Natural killer cell (primary cell): ENCODE results near the gene LRPAP1. TPM values are rescaled to one million over a fixed set of nuclear protein-coding genes. Genes with fewer than 3 reads are reported as not detected.

ENCODE experiments used
- ATAC-seq, 3 donors: fragments of 150-1000 bp in 2 of 3; fragments of 200-7000 bp in 1 of 3; cut with Tn5 transposase; 1 replicate in 1 of 3; 2 replicates in 2 of 3; pipeline ENCODE4 v1.10.0; 2021; ENCODE audit warnings: mild to moderate bottlenecking in 2 of 3, moderate library complexity in 2 of 3
- DNase-seq, 2 donors: peaks; one replicate each; pipeline versions ENCODE4 v3.0.0 to v3.0.0-alpha.2; 2013 to 2021; ENCODE audit warnings: mixed read lengths in 1 of 2
- H3K27ac ChIP-seq: one replicate; pipeline ENCODE4 v1.5.1; 2013; ENCODE audit warnings: mild to moderate bottlenecking, low read length
- H3K27me3 ChIP-seq: one replicate; pipeline ENCODE4 v1.6.1; 2013; ENCODE audit warnings: low read length; ENCODE audit not compliant: control insufficient read depth, insufficient read depth
- H3K36me3 ChIP-seq: one replicate; pipeline ENCODE4 v1.6.1; 2013; ENCODE audit warnings: low read length; ENCODE audit not compliant: control insufficient read depth, insufficient read depth
- H3K4me1 ChIP-seq: one replicate; pipeline ENCODE4 v1.6.1; 2013; ENCODE audit warnings: low read length; ENCODE audit not compliant: control insufficient read depth, insufficient read depth
- H3K4me3 ChIP-seq: one replicate; pipeline ENCODE4 v1.5.1; 2013; ENCODE audit warnings: low read length
- H3K9me3 ChIP-seq: one replicate; pipeline ENCODE4 v1.6.1; 2013; ENCODE audit warnings: low read length; ENCODE audit not compliant: control insufficient read depth, insufficient read depth
- H3K27ac Mint-ChIP-seq, 2 donors: one replicate each; pipeline ENCODE4 v1.8.0; 2022; ENCODE audit warnings: mild to moderate bottlenecking in 2 of 2, mixed read lengths in 2 of 2, moderate library complexity in 1 of 2
- H3K27me3 Mint-ChIP-seq, 2 donors: one replicate each; pipeline ENCODE4 v1.8.0; 2022; ENCODE audit warnings: low read depth in 2 of 2, mixed read lengths in 2 of 2
- H3K36me3 Mint-ChIP-seq: one replicate; pipeline ENCODE4 v1.8.0; 2022; ENCODE audit warnings: mixed read lengths
- H3K4me1 Mint-ChIP-seq, 2 donors: one replicate each; pipeline ENCODE4 v1.8.0; 2022; ENCODE audit warnings: mixed read lengths in 2 of 2
- H3K4me3 Mint-ChIP-seq: one replicate; pipeline ENCODE4 v1.8.0; 2022; ENCODE audit warnings: mild to moderate bottlenecking, moderate library complexity, mixed read lengths
- H3K9me3 Mint-ChIP-seq, 2 donors: one replicate each; pipeline ENCODE4 v1.8.0; 2022; ENCODE audit warnings: mixed read lengths in 2 of 2
- CTCF ChIP-seq: fragments of 200-600 bp; IDR thresholded peaks from one replicate; pipeline ENCODE4 v1.8.0; 2022; ENCODE audit warnings: antibody characterized with exemption
- WGBS: methylation state at CpG from one replicate; pipeline ENCODE4 v1.1.7; 2013; ENCODE audit warnings: missing lambda C conversion rate; ENCODE audit not compliant: insufficient coverage; 5-methylcytosine and 5-hydroxymethylcytosine counted together
- intact Hi-C: fragments of 100-400 bp; cut with micrococcal nuclease; formaldehyde crosslinking; loops from one replicate; pipeline ENCODE4 v1.14.2; 2022
- total RNA-seq, 4 donors: library from RNA; stranded (reverse); fragments of 120-200 nt in 1 of 4; gene quantifications; one replicate each; pipeline versions ENCODE4 v1.2.3 to v1.2.4, GENCODE V29; 2013 to 2022

LRPAP1 gene
- total RNA-seq, 3 donors from 2014 or later (not counting 1 experiment from before 2014, with no cell fraction given): 85.4 to 93.4 (median 87.3) TPM

- no peaks in the 10 kb centered on the region for H3K9me3 ChIP-seq
- WGBS: 96% methylated on average over 18 of the region's 18 CpGs
- ATAC-seq: no peak
- H3K4me3 ChIP-seq: no peak overlapping the region
- peaks cover 87% of the 10 kb centered on the region for H3K36me3 ChIP-seq
- DNase-seq: no peak
- H3K27me3 ChIP-seq: no peaks in the 10 kb centered on the region
- no peak for TF ChIP-seq CTCF
- intact Hi-C loops: no loop called here
- Mint-ChIP-seq H3K27me3 (no peaks in the 10 kb centered on the region), H3K4me3 (no peak overlapping the region), H3K4me1 (peaks cover 0 to 5% of the 10 kb centered on the region in 2 donors), H3K36me3 (no peaks in the 10 kb centered on the region), H3K27ac (no peak overlapping the region), H3K9me3 (no peaks in the 10 kb centered on the region)
- no peaks in the 10 kb centered on the region for H3K4me1 ChIP-seq
- H3K27ac ChIP-seq: no peak overlapping the region
These were observed 13.3 kb downstream of the LRPAP1 start for GRCh38 chr4:3518941-3519340.

- no peak overlapping the region for H3K27ac ChIP-seq
- Mint-ChIP-seq H3K9me3 (no peaks in the 10 kb centered on the region), H3K4me3 (no peak overlapping the region), H3K27me3 (no peaks in the 10 kb centered on the region), H3K27ac (no peak overlapping the region), H3K4me1 (peaks cover 0 to 5% of the 10 kb centered on the region in 2 donors), H3K36me3 (no peaks in the 10 kb centered on the region)
- H3K4me3 ChIP-seq: no peak overlapping the region
- DNase-seq (no peak), ATAC-seq (no peak)
- H3K36me3 ChIP-seq: peaks cover 88% of the 10 kb centered on the region
- H3K4me1 ChIP-seq: no peaks in the 10 kb centered on the region
- H3K9me3 ChIP-seq: no peaks in the 10 kb centered on the region
- TF ChIP-seq CTCF: no peak
- 95% methylated on average over 8 of the region's 11 CpGs for WGBS
- intact Hi-C loops: no loop called here
- no peaks in the 10 kb centered on the region for H3K27me3 ChIP-seq
These were observed 13.7 kb downstream of the LRPAP1 start for GRCh38 chr4:3518511-3518880.

- Histone ChIP-seq H3K36me3 (peaks cover 87% of the 10 kb centered on the region), H3K4me3 (no peak overlapping the region), H3K9me3 (no peaks in the 10 kb centered on the region), H3K4me1 (no peaks in the 10 kb centered on the region), H3K27ac (no peak overlapping the region), H3K27me3 (no peaks in the 10 kb centered on the region)
- Mint-ChIP-seq H3K36me3 (no peaks in the 10 kb centered on the region), H3K27me3 (no peaks in the 10 kb centered on the region), H3K27ac (no peak overlapping the region), H3K9me3 (no peaks in the 10 kb centered on the region), H3K4me3 (no peak overlapping the region), H3K4me1 (peaks cover 0 to 5% of the 10 kb centered on the region in 2 donors)
- DNase-seq (no peak), ATAC-seq (no peak)
- intact Hi-C loops: loop anchor here (1.0 kb wide), 1 partner anchor 8 kb away; no protein-coding TSS in a partner anchor
- no peak for TF ChIP-seq CTCF
- WGBS: 96% methylated on average over 49 of the region's 49 CpGs
These were observed 14.3 kb downstream of the LRPAP1 start for GRCh38 chr4:3517731-3518510.
